Neural cell (in vitro differentiated cells): Measurements from ENCODE around the gene CCDC127. TPM values are rescaled to one million over a fixed set of nuclear protein-coding genes. Genes with fewer than 3 reads are reported as not detected.
"Not testable (repeated sequence)": the region's sequence is repeated elsewhere in the genome, so short reads cannot be mapped to it uniquely, and the experiment has no call there.

Experiments
- H2AFZ ChIP-seq: fragments of 200-600, 300-800 bp; sonication (generic), shearing (Covaris generic); 2 replicates; pipeline ENCODE4 v1.6.0; 2014; ENCODE audit warnings: low read depth, mild to moderate bottlenecking, antibody characterized with exemption, low read length, moderate library complexity
- H3F3A ChIP-seq: fragments of 200-600 bp; shearing (Covaris generic); 2 replicates; pipeline ENCODE4 v1.6.1; 2016; ENCODE audit warnings: mild to moderate bottlenecking, moderate library complexity, mixed read lengths, antibody characterized with exemption, low read length; ENCODE audit not compliant: insufficient read depth, poor library complexity, severe bottlenecking
- H3K27ac ChIP-seq: fragments of 200-600, 300-800 bp; sonication (generic), shearing (Covaris generic); 2 replicates; pipeline ENCODE4 v1.5.1; 2014; ENCODE audit warnings: mild to moderate bottlenecking, low read length, moderate library complexity
- H3K27me3 ChIP-seq: fragments of 300-800, 200-600 bp; sonication (generic), shearing (Covaris generic); 2 replicates; pipeline ENCODE4 v1.6.0; 2014; ENCODE audit warnings: mild to moderate bottlenecking, low read depth, low read length, moderate library complexity; ENCODE audit not compliant: insufficient read depth
- H3K36me3 ChIP-seq: fragments of 300-800, 200-600 bp; sonication (generic), shearing (Covaris generic); 2 replicates; pipeline ENCODE4 v1.5.1; 2014; ENCODE audit warnings: mild to moderate bottlenecking, antibody characterized with exemption, low read length, moderate library complexity; ENCODE audit not compliant: insufficient read depth
- H3K4me2 ChIP-seq: fragments of 300-800, 200-600 bp; sonication (generic), shearing (Covaris generic); 2 replicates; pipeline ENCODE4 v1.6.0; 2014; ENCODE audit warnings: mild to moderate bottlenecking, low read length
- H3K4me3 ChIP-seq: fragments of 300-800, 200-600 bp; sonication (generic), shearing (Covaris generic); 2 replicates; pipeline ENCODE4 v1.5.1; 2014; ENCODE audit warnings: mild to moderate bottlenecking, low read length, moderate library complexity
- H3K79me2 ChIP-seq: fragments of 200-600 bp; shearing (Covaris generic); replicated peaks from 2 replicates; pipeline ENCODE4 v1.6.0; 2014; ENCODE audit warnings: mild to moderate bottlenecking, low read length, moderate library complexity; ENCODE audit not compliant: insufficient read depth
- H3K9ac ChIP-seq: fragments of 300-800, 200-600 bp; sonication (generic), shearing (Covaris generic); 2 replicates; pipeline ENCODE4 v1.6.1; 2016; ENCODE audit warnings: mild to moderate bottlenecking, low read length, mixed read lengths
- H3K9me2 ChIP-seq: fragments of 200-600 bp; shearing (Covaris generic); 2 replicates; pipeline ENCODE4 v1.6.1; 2016; ENCODE audit warnings: mild to moderate bottlenecking, low read length, mixed read lengths; ENCODE audit not compliant: insufficient read depth
- H3K9me3 ChIP-seq: fragments of 200-600, 300-800 bp; sonication (generic), shearing (Covaris generic); 2 replicates; pipeline ENCODE4 v1.6.1; 2016; ENCODE audit warnings: mild to moderate bottlenecking, mixed run types, low read length, moderate library complexity, mixed read lengths
- H4K20me1 ChIP-seq: fragments of 200-600 bp; shearing (Covaris generic); 2 replicates; pipeline ENCODE4 v1.6.1; 2016; ENCODE audit warnings: mild to moderate bottlenecking, mixed run types; ENCODE audit not compliant: insufficient read depth
- CTCF ChIP-seq: fragments of 450-650 bp; IDR thresholded peaks from 2 replicates; pipeline ENCODE4 v1.5.1; 2014; ENCODE audit warnings: antibody characterized with exemption, mild to moderate bottlenecking, moderate library complexity; ENCODE audit not compliant: poor library complexity, severe bottlenecking
- EP300 ChIP-seq: fragments of 450-650 bp; conservative IDR thresholded peaks from 2 replicates; pipeline ENCODE4 v1.6.1; 2014; ENCODE audit warnings: antibody characterized with exemption, mild to moderate bottlenecking, moderate library complexity; ENCODE audit not compliant: poor library complexity, severe bottlenecking
- EZH2 ChIP-seq: fragments of 200-600, 300-800 bp; shearing (Covaris generic), sonication (generic); IDR thresholded peaks from 2 replicates; pipeline ENCODE4 v1.6.1; 2014; ENCODE audit warnings: antibody characterized with exemption, low read length, borderline replicate concordance, mild to moderate bottlenecking; ENCODE audit not compliant: insufficient read depth, poor library complexity, severe bottlenecking
- MXI1 ChIP-seq: fragments of 450-650 bp; conservative IDR thresholded peaks from 2 replicates; pipeline ENCODE4 v1.6.1; 2014; ENCODE audit warnings: antibody characterized with exemption, mild to moderate bottlenecking; ENCODE audit not compliant: poor library complexity, severe bottlenecking
- POLR2AphosphoS5 ChIP-seq: IDR thresholded peaks from 2 replicates; pipeline ENCODE4 v1.6.1; 2012
- RAD21 ChIP-seq: fragments of 450-650 bp; conservative IDR thresholded peaks from 2 replicates; pipeline ENCODE4 v1.6.1; 2014; ENCODE audit warnings: antibody characterized with exemption, mild to moderate bottlenecking, moderate library complexity
- REST ChIP-seq: IDR thresholded peaks from 2 replicates; pipeline ENCODE4 v1.6.1; 2012; ENCODE audit warnings: borderline replicate concordance
- SMC3 ChIP-seq: fragments of 450-650 bp; conservative IDR thresholded peaks from 2 replicates; pipeline ENCODE4 v1.6.1; 2014; ENCODE audit warnings: antibody characterized with exemption, mild to moderate bottlenecking, moderate library complexity; ENCODE audit not compliant: poor library complexity
- TAF1 ChIP-seq: IDR thresholded peaks from 2 replicates; pipeline ENCODE4 v1.6.1; 2012; ENCODE audit warnings: low read depth
- polyA plus RNA-seq: library from polyadenylated mRNA; depleted of rRNA; stranded (reverse); fragments of >200 nt; gene quantifications from 2 replicates; pipeline ENCODE4 v1.2.3, GENCODE V29; 2014

CCDC127 gene
- polyA plus RNA-seq, 1 donor from 2014 or later, result 5.4 TPM

- no peak overlapping the region for H3K27ac ChIP-seq
Measured at GRCh38 chr5:264338-264737, 46.4 kb upstream of the CCDC127 start.

GRCh38 chr5:263275-263974 lies 45.5 kb upstream of the CCDC127 start:
- not testable (repeated sequence) for H3K79me2 ChIP-seq, H3K36me3 ChIP-seq, H4K20me1 ChIP-seq, H3K4me3 ChIP-seq, H3F3A ChIP-seq, H2AFZ ChIP-seq, H3K4me2 ChIP-seq, H3K9me2 ChIP-seq, H3K9ac ChIP-seq, H3K9me3 ChIP-seq, H3K27me3 ChIP-seq, H3K27ac ChIP-seq

More at GRCh38 chr5:264338-264737, 46.4 kb upstream of the CCDC127 start:
- no peaks in the 10 kb centered on the region for H3K79me2 ChIP-seq
- peaks cover 6% of the 10 kb centered on the region for H3K36me3 ChIP-seq
- H3F3A ChIP-seq, result no peaks in the 10 kb centered on the region
- no peaks in the 10 kb centered on the region for H3K9me2 ChIP-seq
- no peak overlapping the region for H3K4me3 ChIP-seq
- no peak overlapping the region for H2AFZ ChIP-seq
- no peaks in the 10 kb centered on the region for H3K27me3 ChIP-seq
- no peak overlapping the region for H3K9ac ChIP-seq
- H3K4me2 ChIP-seq, result no peak overlapping the region
- TF ChIP-seq REST (no peak), TAF1 (no peak), EP300 (no peak), CTCF (no peak), MXI1 (no peak), POLR2AphosphoS5 (no peak), SMC3 (no peak), RAD21 (no peak), EZH2 (no peak)
- no peaks in the 10 kb centered on the region for H4K20me1 ChIP-seq
- H3K9me3 ChIP-seq, result no peaks in the 10 kb centered on the region

- Histone ChIP-seq H3K27ac (no peak overlapping the region), H3F3A (no peaks in the 10 kb centered on the region), H3K4me3 (no peak overlapping the region), H3K9ac (no peak overlapping the region), H3K27me3 (no peaks in the 10 kb centered on the region), H3K4me2 (no peak overlapping the region), H3K36me3 (peaks cover 3% of the 10 kb centered on the region), H3K9me3 (no peaks in the 10 kb centered on the region), H2AFZ (no peak overlapping the region), H4K20me1 (no peaks in the 10 kb centered on the region), H3K79me2 (no peaks in the 10 kb centered on the region), H3K9me2 (no peaks in the 10 kb centered on the region)
- TF ChIP-seq MXI1 (no peak), RAD21 (no peak), POLR2AphosphoS5 (no peak), CTCF (no peak), REST (no peak), EP300 (no peak), EZH2 (no peak), SMC3 (no peak)
Measured at GRCh38 chr5:257148-257547, 39.2 kb upstream of the CCDC127 start.
